Vagina (tissue), 2 donors: ENCODE data around the gene CISH.

Source experiments
- POLR2A ChIP-seq, 2 donors: fragments of 450-650 bp; IDR thresholded peaks; one replicate each; pipeline ENCODE4 v1.6.1; 2017; ENCODE audit warnings: antibody characterized with exemption in 2 of 2, mild to moderate bottlenecking in 2 of 2, moderate library complexity in 2 of 2
- TF ChIP-seq, protein P1 (sequence below), 3 experiments: fragments of 450-650 bp in 2 of 3; fragments of 200-600 bp in 1 of 3; sonication (generic) in 1 of 3; IDR thresholded peaks; one replicate each; pipeline ENCODE4 v1.5.1; 2017 to 2019; ENCODE audit warnings: antibody characterized with exemption in 3 of 3, mild to moderate bottlenecking in 2 of 3, moderate library complexity in 2 of 3

DNA sequence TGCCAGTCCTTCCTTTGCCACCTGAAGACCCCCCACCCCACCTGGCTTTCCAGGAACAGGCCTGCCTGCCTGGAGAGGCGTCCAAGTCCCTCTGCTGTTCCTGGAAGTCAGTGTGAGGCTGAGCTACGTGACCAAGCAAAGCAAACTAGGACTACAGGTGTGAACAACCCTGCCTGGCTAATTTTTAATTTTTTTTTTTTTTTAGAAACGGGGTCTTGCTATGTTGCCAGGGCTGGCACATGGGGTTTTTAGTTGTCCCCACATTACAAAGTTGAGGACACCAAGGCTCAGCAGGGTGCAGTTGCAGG, 24.9 kb downstream of the CISH start:
- no peak for TF ChIP-seq POLR2A (IDR thresholded peaks at IDR 0.05)
- TF ChIP-seq, protein P1, sequence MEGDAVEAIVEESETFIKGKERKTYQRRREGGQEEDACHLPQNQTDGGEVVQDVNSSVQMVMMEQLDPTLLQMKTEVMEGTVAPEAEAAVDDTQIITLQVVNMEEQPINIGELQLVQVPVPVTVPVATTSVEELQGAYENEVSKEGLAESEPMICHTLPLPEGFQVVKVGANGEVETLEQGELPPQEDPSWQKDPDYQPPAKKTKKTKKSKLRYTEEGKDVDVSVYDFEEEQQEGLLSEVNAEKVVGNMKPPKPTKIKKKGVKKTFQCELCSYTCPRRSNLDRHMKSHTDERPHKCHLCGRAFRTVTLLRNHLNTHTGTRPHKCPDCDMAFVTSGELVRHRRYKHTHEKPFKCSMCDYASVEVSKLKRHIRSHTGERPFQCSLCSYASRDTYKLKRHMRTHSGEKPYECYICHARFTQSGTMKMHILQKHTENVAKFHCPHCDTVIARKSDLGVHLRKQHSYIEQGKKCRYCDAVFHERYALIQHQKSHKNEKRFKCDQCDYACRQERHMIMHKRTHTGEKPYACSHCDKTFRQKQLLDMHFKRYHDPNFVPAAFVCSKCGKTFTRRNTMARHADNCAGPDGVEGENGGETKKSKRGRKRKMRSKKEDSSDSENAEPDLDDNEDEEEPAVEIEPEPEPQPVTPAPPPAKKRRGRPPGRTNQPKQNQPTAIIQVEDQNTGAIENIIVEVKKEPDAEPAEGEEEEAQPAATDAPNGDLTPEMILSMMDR (IDR thresholded peaks at IDR 0.05): no peak
